Tongue (tissue), 2 donors: ENCODE measurements around the gene ZNF283. TPM values are rescaled to one million over a fixed set of nuclear protein-coding genes. Genes with fewer than 3 reads are reported as not detected.
A peak's percentile ranks its signal among the peaks of the same experiment; 100 is the strongest.

Source experiments
- DNase-seq: peaks from one replicate; pipeline ENCODE4 v3.0.0-alpha.2; 2015
- total RNA-seq: library from RNA; depleted of rRNA; stranded (reverse); fragments of >200 nt; gene quantifications from one replicate; pipeline ENCODE4 v1.2.3, GENCODE V29; 2014

The ZNF283 gene
- total RNA-seq: 23.3 TPM

- DNase-seq: peak; percentile 96
Observed at GRCh38 chr19:43826787-43827754, at the start of gene ZNF283. ZNF283 (plus strand) TSS chr19:43827321; CDS start chr19:43833505, 6,184 bp downstream.

GRCh38 chr19:43778651-43779050, 48.5 kb upstream of the ZNF283 start:
- DNase-seq: no peak

- no peak for DNase-seq
Observed at GRCh38 chr19:43779147-43779819, 47.8 kb upstream of the ZNF283 start.

- DNase-seq: no peak
Observed at GRCh38 chr19:43779820-43780219, 47.3 kb upstream of the ZNF283 start.

DNA sequence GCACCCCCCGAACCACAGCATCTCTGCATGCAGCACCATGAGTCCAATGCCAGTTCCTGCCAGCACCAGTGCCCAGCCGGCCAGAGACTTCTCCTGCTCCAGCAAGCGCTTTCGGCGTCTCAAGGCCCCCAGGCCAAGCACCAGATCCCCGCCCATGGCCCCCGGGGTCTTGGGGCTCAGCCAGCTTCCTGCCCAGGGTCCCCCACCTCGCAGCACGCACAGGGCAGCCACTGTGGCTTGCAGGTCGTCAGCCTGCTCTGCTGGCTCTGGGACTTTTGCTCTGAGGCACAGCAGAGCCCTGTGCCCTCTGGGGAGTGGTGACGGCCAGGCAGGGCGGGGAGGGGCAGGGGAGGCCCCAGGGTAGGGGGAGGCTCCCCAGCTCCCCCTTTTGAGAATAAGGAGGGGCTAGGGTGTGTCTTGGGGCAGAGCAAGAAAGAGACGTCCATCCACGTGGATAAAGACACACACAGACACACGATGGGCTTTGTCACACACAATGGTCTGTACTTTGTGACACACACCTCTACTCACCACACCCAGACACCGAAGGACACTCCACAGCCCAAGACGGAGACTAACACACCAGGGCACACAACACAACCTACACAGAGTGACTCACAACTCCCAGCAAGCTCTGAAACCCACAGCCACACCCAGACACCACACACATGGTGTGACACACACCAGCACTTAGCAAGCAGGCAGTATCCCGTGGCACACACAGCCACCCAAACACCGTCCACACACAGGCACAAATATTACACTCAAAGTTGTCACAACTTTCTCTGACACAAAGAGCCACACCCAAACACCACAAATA, 46.2 kb upstream of the ZNF283 start, which contains the start of gene KCNN4:
Gene KCNN4, minus strand, starts transcription at position 268 of the 820 bp plus-strand sequence. Its CDS starts 112 bp downstream, at position 156.
- no peak for DNase-seq

GRCh38 chr19:43781630-43782310, 45.4 kb upstream of the ZNF283 start:
- DNase-seq: no peak

DNA sequence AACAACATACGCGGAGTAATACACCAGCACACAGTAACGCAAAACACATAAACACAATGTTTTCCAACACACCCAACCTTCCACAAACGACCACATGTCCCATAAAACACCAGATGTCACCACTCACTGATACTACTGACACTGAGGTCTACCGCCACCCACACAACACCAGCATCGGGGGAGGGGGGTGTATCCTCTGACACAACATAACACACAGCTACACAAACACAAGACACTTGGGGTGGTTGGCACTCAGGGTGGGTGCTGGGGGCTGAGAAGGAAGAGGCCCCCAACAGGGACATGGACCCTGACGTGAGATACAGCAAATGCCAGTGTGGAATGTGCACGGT, 44.8 kb upstream of the ZNF283 start:
- no peak for DNase-seq

GRCh38 chr19:43782689-43783231, 44.4 kb upstream of the ZNF283 start:
- no peak for DNase-seq

GRCh38 chr19:43783636-43784035, 43.5 kb upstream of the ZNF283 start:
- no peak for DNase-seq

DNA sequence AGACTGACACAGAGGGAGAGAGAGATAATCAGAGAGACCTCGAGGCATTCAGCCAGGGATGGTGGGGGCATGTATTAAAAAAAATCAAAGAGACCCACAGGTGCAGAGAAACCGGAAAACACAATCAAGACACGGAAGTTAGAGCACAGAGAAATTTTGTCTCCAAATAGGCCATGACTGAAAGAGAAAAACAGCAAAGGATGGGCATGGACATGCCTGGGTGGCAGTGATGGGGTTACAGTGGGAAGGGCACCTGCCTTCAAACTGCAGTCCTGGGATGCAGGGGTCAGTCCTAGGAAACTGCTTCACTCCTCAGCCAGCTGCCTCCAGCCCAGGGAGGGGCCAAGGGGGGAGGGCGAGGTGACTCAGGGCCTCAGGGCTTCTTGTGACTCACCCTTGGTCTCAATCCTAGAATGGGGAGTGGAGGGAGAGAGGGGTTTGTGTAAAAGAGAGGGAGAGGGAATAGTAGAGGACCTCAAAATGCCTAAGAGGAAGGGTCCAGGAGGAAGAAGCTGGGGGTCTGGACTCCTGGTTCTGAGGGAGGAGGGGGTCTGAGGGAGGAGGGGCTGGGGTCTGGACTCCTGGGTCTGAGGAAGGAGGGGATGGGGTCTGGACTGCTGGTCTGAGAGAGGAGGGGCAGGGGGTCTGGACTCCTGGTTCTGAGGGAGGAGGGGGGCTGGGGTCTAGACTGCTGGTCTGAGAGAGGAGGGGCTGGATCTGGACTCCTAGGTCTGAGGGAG, 42.7 kb upstream of the ZNF283 start:
- DNase-seq: no peak

GRCh38 chr19:43784981-43785808, 41.9 kb upstream of the ZNF283 start:
- peak; percentile 70 for DNase-seq

DNA sequence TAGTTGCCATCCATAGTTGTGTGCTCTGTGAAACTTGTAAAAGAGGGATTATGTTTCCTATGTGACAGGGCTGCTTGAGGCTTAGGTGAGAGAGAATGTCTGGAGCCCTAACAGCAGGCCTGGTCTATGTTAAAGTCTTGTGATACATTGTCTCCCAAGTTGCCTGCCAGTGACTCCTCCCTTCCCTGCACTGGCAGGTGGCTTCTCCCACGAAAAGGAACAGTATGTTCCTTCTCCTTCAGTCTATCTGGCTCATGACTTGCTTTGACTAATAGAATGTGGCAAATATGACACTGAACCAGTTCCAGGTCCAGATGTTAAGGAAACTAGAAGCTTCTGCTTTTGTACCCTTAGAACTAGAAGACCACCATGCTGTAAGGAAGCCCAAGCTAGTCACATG, 40.5 kb upstream of the ZNF283 start:
- no peak for DNase-seq

DNA sequence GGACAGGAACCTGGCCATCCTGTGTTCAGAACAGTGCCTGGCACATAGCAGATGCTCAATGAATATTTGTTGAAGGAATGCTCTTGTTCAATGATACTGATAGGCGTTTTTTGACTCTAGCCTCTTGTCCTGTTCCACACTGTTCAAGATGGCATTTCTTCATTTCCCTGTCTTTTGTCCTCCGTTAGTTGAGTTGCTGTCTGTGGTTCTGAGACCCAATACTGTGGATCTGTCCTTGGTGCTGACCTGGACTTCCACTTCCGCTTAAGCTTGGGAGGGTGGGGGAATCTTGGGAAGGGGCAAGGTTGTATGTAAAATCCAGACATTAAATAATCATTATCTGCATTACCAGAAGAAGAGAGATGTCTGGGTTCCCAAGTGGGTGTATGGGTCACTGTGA, 38.1 kb upstream of the ZNF283 start:
- peak; percentile 44 for DNase-seq

- no peak for DNase-seq
Observed at GRCh38 chr19:43790587-43790986, 36.5 kb upstream of the ZNF283 start.

DNA sequence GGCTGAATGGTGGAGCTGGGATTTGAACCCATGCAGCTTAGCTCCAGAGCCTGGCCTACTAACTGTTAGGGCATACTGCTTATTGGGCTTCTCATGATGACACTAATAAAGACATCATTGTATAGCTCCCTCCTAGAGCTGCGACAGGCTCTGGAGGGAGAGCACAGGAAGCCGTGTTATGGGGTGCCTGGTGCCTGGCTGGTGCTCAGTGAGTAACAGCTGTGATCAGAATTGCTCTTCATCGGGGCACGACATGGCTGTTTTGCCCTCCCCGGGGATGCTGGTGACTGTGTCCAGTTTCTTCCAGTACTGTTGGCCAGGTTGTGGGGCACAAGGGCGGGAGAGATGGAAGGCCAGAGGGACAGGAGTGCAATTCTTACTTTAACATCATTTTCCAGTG, 30.0 kb upstream of the ZNF283 start:
- no peak for DNase-seq

DNA sequence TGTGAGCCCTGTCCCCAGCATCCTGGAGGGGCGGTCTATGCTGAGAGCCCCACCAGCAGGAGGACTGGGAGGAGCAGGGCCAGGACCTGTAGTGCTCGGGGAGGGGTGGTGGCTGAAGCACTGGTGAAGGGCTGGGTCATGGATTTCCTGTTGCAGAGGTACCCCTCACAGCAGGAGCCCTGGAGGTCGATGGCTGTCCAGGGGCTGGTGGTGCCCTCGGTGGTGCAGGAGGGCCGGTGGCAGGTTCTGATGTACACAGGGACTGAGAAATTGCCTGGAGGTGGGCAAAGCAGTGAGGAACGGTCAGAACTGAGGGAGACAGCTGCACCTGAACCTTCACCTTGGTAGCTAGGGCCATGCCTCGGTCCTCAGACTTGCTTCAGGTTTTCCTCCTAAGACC, 29.6 kb upstream of the ZNF283 start:
- no peak for DNase-seq

GRCh38 chr19:43798026-43798545, 29.0 kb upstream of the ZNF283 start:
- DNase-seq: no peak

DNA sequence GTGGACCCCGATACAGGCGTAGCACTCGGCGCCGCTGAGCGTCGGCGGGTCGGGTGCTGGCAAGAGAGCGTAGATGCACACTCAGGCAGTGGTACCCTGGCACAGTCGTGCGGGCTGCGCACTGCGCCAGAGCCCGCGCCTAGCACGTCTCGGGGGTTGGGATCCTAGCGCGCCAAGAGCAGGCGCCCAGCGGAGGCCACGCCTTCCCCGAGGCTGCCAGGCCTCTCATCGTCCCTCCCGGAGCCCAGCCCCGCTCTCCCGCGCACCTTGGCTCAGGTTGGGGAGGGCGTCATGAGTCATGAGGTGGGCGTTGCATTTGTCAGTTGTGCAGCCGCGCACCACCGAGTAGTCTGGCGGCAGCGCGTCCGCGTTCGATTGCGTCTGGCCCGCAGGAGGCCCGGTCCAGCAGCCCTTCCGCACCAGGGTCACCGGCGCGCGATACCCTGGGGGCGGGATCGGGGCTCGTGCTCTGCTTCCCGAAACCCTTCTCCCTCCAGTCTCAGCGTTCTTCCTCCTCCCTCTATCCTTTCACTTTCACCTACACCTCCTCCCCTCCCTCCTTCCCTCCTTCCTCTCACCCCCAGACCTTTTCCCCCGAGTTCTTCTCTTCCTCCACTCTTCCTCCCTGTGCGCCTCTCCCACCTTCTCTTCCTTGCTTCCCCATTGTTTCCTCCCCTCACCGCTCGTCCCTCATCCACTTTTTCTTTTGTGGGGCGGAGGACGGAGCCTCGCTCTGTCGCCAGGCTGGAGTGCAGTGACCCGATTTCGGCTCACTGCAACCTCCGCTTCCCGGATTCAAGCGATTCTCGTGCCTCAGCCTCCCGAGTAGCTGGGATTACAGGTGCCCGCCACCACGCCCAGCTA, 28.3 kb upstream of the ZNF283 start:
- peak; percentile 53 for DNase-seq
